Body of pancreas (tissue), 4 donors: ENCODE measurements around the gene GOT1. TPM values are rescaled to one million over a fixed set of nuclear protein-coding genes. Genes with fewer than 3 reads are reported as not detected.
A peak's percentile ranks its signal among the peaks of the same experiment; 100 is the strongest.

Source experiments
- ATAC-seq: fragments of 150-250 bp; one replicate; pipeline ENCODE4 v1.9.1; 2016
- DNase-seq, 4 donors: peaks; one replicate each; pipeline ENCODE4 v3.0.0-alpha.2; 2019
- H3K27ac ChIP-seq, 4 donors: fragments of 200-600 bp; sonication (generic); 1 replicate in 3 of 4; 2 replicates in 1 of 4; pipeline versions ENCODE4 v1.5.1 to v1.6.1; 2016 to 2019; ENCODE audit warnings: mild to moderate bottlenecking in 1 of 4, mixed read lengths in 1 of 4, moderate library complexity in 1 of 4
- H3K27me3 ChIP-seq, 2 donors: fragments of 200-600 bp; sonication (generic); one replicate each; pipeline ENCODE4 v1.6.0; 2016; ENCODE audit warnings: mild to moderate bottlenecking in 1 of 2
- H3K36me3 ChIP-seq, 2 donors: fragments of 200-600 bp; sonication (generic); replicated peaks in 1 of 2; 2 replicates each; pipeline ENCODE4 v1.5.1; 2016; ENCODE audit warnings: low read depth in 2 of 2; ENCODE audit not compliant: insufficient read depth in 1 of 2
- H3K4me1 ChIP-seq: fragments of 200-600 bp; sonication (generic); one replicate; pipeline ENCODE4 v1.6.0; 2016
- H3K4me3 ChIP-seq, 2 donors: fragments of 200-600 bp; sonication (generic); 1 replicate in 1 of 2; 2 replicates in 1 of 2; pipeline ENCODE4 v1.5.1; 2016 to 2019
- H3K9me3 ChIP-seq, 3 donors: fragments of 200-600 bp; sonication (generic); 1 replicate in 2 of 3; 2 replicates in 1 of 3; pipeline ENCODE4 v1.5.1; 2016
- POLR2A ChIP-seq, 3 donors: fragments of 450-650 bp; IDR thresholded peaks; one replicate each; pipeline ENCODE4 v1.6.1; 2016; ENCODE audit warnings: antibody characterized with exemption in 3 of 3, mild to moderate bottlenecking in 2 of 3
- WGBS, 2 donors: methylation state at CpG; one replicate each; pipeline ENCODE4 v1.1.5; 2017; 5-methylcytosine and 5-hydroxymethylcytosine counted together
- intact Hi-C: fragments of 100-400 bp; cut with DNase I; formaldehyde crosslinking; loops from one replicate; pipeline ENCODE4 v1.15.1; 2023
- total RNA-seq, 2 donors: library from RNA; depleted of rRNA; stranded (reverse); fragments of >200 nt; gene quantifications; one replicate each; pipeline ENCODE4 v1.1.0, GENCODE V29; 2016
- TF ChIP-seq, protein P1 (sequence below), 7 experiments: fragments of 450-650 bp in 4 of 7; fragments of 200-600 bp in 3 of 7; sonication (generic) in 3 of 7; IDR thresholded peaks; one replicate each; pipeline ENCODE4 v1.5.1; 2016 to 2019; ENCODE audit warnings: antibody characterized with exemption in 7 of 7

The GOT1 gene
- total RNA-seq, 2 donors from 2014 or later, result 7.3 to 14.8 TPM

DNA sequence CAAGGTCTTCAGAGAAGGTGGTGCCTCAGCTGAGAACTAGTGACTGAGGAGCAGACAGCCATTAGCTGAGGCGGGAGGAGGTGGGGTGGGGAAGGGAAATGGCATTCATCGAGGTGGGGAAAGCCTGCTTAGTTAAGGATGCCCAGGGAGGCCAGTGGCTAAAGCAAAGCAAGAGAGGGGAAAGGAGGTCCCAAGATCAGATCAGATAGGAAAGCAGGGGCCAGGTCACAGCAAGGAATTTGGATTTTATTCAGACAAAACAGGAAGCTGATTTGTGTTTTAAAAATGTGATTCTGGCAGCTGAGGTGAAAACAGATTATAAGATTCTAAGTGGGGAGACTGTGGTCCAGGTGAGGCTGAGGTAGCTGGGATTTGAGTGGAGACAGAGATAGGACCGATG is 55.5 kb downstream of the GOT1 start:
- intact Hi-C loops, result no loop called here
- Histone ChIP-seq H3K9me3 (no peaks in the 10 kb centered on the region), H3K27ac (no peak overlapping the region), H3K36me3 (no peaks in the 10 kb centered on the region), H3K27me3 (no peaks in the 10 kb centered on the region), H3K4me3 (no peak overlapping the region), H3K4me1 (no peaks in the 10 kb centered on the region)
- no peak for DNase-seq
- no peak for TF ChIP-seq POLR2A (IDR thresholded peaks at IDR 0.05)
- TF ChIP-seq, protein P1, sequence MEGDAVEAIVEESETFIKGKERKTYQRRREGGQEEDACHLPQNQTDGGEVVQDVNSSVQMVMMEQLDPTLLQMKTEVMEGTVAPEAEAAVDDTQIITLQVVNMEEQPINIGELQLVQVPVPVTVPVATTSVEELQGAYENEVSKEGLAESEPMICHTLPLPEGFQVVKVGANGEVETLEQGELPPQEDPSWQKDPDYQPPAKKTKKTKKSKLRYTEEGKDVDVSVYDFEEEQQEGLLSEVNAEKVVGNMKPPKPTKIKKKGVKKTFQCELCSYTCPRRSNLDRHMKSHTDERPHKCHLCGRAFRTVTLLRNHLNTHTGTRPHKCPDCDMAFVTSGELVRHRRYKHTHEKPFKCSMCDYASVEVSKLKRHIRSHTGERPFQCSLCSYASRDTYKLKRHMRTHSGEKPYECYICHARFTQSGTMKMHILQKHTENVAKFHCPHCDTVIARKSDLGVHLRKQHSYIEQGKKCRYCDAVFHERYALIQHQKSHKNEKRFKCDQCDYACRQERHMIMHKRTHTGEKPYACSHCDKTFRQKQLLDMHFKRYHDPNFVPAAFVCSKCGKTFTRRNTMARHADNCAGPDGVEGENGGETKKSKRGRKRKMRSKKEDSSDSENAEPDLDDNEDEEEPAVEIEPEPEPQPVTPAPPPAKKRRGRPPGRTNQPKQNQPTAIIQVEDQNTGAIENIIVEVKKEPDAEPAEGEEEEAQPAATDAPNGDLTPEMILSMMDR (IDR thresholded peaks at IDR 0.05), result no peak
- no peak for ATAC-seq
- 64 to 77% methylated on average over 3 of the region's 3 CpGs for WGBS, 2 donors

GRCh38 chr10:99374526-99374925 is 55.9 kb downstream of the GOT1 start:
- H3K4me3 ChIP-seq, result no peak overlapping the region
- no peak for TF ChIP-seq POLR2A (IDR thresholded peaks at IDR 0.05)
- TF ChIP-seq, protein P1 (IDR thresholded peaks at IDR 0.05), result no peak
- H3K9me3 ChIP-seq, result no peaks in the 10 kb centered on the region
- H3K27me3 ChIP-seq, result no peaks in the 10 kb centered on the region
- no peak overlapping the region for H3K27ac ChIP-seq
- no peak for DNase-seq
- ATAC-seq, result no peak
- WGBS, 2 donors, result 67 to 75% methylated on average over 2 of the region's 2 CpGs
- intact Hi-C loops, result no loop called here
- no peaks in the 10 kb centered on the region for H3K36me3 ChIP-seq
- no peaks in the 10 kb centered on the region for H3K4me1 ChIP-seq

DNA sequence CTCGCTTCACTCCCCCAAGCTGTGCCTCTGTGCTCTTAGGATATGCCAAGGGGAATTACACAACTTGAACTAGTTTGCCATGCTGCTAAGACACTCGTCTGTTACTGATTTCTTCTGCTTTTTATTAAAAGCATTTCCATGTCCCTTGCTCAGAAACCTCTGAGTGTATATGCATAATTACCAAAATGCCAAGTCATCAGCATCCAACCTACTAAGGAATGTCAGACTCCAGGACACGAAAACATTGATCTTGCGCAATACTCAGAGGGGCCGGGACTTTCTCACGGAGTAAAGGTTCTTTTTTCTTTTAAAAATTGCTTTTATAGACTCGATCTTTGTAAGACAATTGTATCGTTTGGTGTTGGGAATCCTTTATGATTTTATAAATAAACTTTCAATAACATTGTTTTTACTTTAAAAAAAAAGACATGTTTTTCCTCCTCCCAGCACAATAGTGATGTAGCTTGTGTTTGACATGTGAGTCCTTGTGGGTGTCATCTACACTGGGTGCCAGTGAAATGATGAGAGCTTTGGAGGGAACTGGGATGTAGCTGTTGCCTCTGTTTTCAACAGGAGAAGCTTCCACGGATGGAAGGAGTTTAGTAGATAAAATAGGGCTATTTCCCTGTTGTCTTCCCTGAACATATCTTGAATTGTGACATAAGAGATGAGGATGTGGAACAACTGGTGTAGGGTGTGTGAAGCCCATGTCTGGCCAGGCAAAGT is 57.7 kb downstream of the GOT1 start:
- no peak overlapping the region for H3K4me3 ChIP-seq
- WGBS, 2 donors, result 59 to 72% methylated on average over 9 of the region's 9 CpGs
- H3K4me1 ChIP-seq, result no peaks in the 10 kb centered on the region
- no peak overlapping the region for H3K27ac ChIP-seq
- DNase-seq (no peak), ATAC-seq (no peak)
- intact Hi-C loops, result no loop called here
- TF ChIP-seq, protein P1 (IDR thresholded peaks at IDR 0.05), result no peak
- no peak for TF ChIP-seq POLR2A (IDR thresholded peaks at IDR 0.05)
- H3K9me3 ChIP-seq, result no peaks in the 10 kb centered on the region
- no peaks in the 10 kb centered on the region for H3K36me3 ChIP-seq
- H3K27me3 ChIP-seq, result no peaks in the 10 kb centered on the region

GRCh38 chr10:99370993-99371392 is 59.4 kb downstream of the GOT1 start:
- ATAC-seq (no peak), DNase-seq (peak in 2 of 4 donors; percentile 20 to 24)
- WGBS, 2 donors, result 17 to 34% methylated on average over 2 of the region's 2 CpGs
- no peak for TF ChIP-seq POLR2A (IDR thresholded peaks at IDR 0.05)
- TF ChIP-seq, protein P1 (IDR thresholded peaks at IDR 0.05), result peak; percentile 29 to 62 (median 48)
- no peaks in the 10 kb centered on the region for H3K4me1 ChIP-seq
- no peaks in the 10 kb centered on the region for H3K9me3 ChIP-seq
- no peak overlapping the region for H3K27ac ChIP-seq
- no peaks in the 10 kb centered on the region for H3K36me3 ChIP-seq
- no peaks in the 10 kb centered on the region for H3K27me3 ChIP-seq
- no peak overlapping the region for H3K4me3 ChIP-seq
- intact Hi-C loops, result no loop called here

- WGBS, 2 donors, result 71 to 76% methylated on average over 3 of the region's 3 CpGs
- no peaks in the 10 kb centered on the region for H3K36me3 ChIP-seq
- H3K4me3 ChIP-seq, result no peak overlapping the region
- no peak for DNase-seq
- intact Hi-C loops, result no loop called here
- TF ChIP-seq, protein P1 (IDR thresholded peaks at IDR 0.05), result no peak
- TF ChIP-seq POLR2A (IDR thresholded peaks at IDR 0.05), result no peak
- H3K4me1 ChIP-seq, result no peaks in the 10 kb centered on the region
- ATAC-seq, result no peak
- no peaks in the 10 kb centered on the region for H3K27me3 ChIP-seq
- H3K9me3 ChIP-seq, result no peaks in the 10 kb centered on the region
- H3K27ac ChIP-seq, result no peak overlapping the region
These were observed 60.9 kb downstream of the GOT1 start for GRCh38 chr10:99369551-99369950.
